GOT3 (cell line): Measurements from ENCODE around the gene CCDC15.
A peak's percentile ranks its signal among the peaks of the same experiment; 100 is the strongest.
"Not testable (repeated sequence)": the region's sequence is repeated elsewhere in the genome, so short reads cannot be mapped to it uniquely, and the experiment has no call there.

Experiments
- DNase-seq: peaks from one replicate; lab custom pipeline; 2025; ENCODE audit warnings: mixed read lengths; lab: John Stamatoyannopoulos, UW

The CCDC15 gene

DNA sequence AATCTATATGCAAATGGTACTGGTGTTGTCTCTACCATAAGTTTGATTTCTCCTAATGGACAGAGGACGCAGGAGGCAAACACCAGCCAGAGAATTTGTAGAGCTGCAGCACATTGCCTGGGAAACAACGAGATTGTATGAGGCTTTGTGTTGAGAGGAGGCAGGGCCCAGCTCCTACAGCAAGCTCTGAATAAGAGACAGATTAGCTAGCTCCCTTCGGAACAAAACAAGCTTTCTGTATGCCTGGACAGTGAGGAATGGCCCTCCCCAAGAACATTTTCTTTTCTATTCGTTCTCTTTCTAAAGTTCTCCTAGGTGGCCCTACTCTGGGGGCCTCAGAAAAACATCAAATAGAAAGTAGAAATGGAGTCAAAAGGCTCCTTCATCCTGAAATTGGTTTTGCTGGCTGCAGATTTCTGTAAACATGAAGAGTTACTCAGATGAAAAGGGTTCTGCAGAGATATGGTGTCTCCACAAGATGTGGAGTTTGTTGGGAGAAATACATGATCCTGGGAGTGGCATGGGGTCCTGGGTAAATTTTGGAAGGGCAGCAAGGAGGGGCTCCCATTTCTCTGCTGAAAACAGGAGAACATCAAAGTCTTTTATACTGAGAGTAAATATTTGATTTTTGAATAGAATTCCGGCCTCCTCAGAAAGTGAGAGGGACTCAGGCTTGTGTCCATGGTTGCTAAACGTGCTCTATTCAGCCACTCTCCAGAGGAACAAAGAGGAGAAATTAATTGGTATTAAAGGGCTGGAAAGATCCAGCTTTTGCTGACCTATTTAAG, 11.3 kb upstream of the CCDC15 start:
- no peak for DNase-seq

DNA sequence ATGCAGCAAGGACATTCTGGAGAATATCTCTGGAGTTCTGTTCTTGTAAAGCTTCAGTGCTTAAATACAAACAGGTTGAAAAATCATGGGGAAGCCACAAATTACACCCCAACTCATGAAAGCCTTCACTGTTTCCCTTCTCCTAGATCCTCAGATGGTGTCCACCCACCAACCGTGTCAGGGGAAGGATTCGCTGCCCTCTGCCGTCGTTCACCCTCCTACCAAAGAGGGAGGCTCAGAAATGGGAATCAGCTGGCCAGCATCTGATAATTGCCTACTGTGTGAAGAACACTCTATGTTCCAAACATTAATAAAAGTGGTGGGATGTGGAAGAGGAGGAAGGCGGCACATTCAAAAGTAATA, 10.8 kb upstream of the CCDC15 start:
- DNase-seq = no peak

DNA sequence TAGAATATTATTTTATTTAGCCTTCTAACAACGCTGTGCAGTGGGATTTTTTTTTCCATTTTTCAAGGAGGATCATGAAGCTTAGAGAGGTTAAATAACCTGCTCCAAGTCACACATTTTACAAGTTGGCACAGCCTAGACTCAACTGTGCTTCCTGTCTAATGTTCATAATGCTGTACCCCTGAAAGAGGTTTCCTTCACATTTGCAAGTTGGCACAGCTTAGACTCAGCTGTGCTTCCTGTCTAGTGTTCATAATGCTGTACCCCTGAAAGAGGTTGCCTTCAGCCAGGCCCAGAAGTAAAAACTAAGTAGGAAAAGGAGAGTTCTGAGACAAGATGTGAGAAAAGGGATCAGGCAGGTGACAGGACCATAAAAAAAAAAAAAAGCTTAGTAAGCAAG, 10.3 kb upstream of the CCDC15 start:
- DNase-seq = no peak

DNA sequence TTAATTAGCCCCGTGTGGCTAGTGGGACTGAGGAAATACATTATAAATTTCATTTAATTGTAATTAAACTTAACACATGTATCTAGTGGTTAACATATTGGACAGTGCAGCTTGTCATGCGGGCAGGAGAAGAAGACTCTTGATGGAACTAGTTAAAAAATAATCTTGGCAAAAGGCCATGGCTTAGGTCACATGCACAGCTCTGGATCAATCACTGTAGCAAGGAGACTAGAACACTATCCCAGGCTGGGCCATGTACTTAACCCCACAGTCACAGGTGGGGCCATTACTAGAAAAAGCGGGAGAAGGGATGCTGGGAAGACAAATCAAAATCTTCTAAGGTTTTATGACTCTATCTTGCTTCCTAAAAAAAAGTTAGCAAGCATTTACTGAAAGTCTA, 9.4 kb upstream of the CCDC15 start:
- DNase-seq = no peak

GRCh38 chr11:124945826-124946225, 8.2 kb upstream of the CCDC15 start:
- DNase-seq = no peak

DNA sequence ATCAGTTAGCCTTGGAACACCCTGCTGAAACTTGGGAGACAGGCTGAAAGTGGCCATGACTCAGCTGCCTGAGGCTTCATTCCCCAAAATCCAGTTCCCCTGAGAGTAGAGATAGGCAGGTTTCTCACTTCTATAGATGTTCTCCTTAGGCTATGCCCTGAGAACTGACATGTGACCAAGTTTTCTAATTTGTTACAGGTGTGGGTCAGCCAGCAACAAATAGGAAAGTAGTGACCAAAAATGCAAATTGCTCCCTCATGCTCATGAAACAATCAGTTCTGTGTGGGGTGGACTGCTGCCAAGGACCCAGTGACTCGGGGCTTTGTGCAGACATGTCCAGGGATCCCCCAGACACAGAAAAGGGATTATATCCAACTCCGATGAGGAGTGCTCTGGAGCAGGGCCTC, 7.3 kb upstream of the CCDC15 start:
- no peak for DNase-seq

GRCh38 chr11:124950601-124951330, 3.2 kb upstream of the CCDC15 start:
- DNase-seq = no peak

DNA sequence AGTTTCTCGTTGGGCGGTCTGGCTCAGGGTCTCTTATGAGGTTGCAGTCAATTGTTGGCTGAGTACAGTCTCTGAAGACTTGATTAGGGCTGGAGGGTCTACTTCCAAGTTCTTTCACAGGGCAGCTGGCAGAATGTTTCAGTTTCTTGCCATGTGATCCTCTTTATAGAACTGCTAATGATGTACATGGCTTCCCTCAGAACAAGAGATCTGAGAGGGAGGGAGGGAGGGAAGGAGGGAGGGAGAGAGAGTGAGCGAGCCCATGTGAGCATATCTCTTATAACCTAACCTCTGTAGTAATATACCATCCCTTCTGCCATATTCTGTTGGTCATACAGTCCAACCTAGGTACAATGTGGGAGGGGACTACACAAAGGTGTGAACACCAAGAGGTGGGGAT, 2.7 kb upstream of the CCDC15 start:
- DNase-seq = no peak

DNA sequence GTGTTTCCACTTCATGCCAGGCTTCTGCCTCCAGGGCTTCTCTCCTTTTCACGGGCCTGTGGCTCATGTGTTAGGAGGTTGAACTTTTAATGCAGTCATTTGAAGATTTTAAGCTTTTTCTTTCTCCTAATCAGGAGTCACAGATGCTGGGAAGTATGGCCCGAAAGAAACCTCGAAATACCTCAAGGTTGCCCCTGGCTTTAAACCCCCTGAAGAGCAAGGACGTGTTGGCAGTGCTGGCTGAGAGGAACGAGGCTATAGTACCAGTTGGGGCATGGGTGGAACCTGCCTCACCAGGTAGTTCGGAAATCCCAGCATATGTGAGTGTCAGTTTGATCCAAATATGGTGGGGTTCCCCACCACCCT, 571 bp downstream of the CCDC15 start:
- DNase-seq = no peak

GRCh38 chr11:124955035-124955434, 1.0 kb downstream of the CCDC15 start:
- DNase-seq = no peak

- DNase-seq = peak; percentile 0
Measured at GRCh38 chr11:124961972-124962609, 8.1 kb downstream of the CCDC15 start.

DNA sequence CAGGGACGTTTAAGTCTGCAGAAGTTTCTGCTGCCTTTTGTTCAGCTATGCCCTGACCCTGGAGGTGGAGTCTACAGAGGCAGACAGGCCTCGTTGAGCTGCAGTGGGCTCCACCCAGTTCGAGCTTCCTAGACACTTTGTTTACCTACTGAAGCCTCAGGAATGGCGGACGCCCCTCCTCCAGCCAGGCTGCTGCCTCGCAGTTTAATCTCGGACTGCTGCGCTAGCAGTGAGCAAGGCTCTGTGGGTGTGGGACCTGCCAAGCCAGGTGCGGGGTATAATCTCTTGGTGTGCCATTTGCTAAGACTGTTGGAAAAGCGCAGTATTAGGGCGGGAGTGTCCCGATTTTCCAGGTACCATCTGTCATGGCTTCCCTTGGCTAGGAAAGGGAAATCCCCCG, 14.2 kb downstream of the CCDC15 start:
- DNase-seq = not testable (repeated sequence)

DNA sequence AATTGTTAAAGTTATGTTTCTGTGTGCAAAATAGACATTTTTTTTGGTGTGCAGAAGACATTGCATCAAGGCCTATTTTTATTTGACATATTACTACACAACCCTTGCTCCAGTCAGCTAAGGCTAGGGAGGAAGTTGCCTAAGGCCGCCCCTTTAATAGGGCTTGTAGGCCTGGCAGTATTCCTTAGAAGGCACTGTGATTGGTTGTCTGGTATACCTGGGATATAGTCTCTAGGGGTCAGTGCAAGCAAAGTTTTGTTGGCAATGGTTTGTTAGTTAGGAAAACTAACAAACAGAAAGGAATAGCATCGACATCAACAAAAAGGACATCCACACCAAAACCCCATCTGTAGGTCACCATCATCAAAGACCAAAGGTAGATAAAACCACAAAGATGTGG, 16.9 kb downstream of the CCDC15 start:
- DNase-seq = no peak

DNA sequence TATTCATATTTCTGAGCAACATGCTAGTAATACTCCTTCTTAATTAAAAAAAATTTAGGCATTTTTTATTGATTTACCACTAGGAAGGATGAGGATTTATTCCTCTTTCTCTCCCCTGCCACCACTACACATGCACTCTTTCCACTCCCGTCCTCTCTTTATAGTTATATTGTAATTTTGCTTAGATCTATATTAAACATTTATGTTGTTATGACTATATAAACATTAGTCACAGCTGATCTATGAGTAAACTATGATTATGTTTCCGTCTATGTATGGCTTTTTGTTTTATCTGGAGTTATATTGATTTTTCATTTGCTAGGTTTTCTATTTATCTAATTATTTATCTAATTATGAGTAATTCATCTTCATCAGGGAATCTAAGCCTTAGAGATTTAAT, 17.8 kb downstream of the CCDC15 start:
- DNase-seq = no peak

DNA sequence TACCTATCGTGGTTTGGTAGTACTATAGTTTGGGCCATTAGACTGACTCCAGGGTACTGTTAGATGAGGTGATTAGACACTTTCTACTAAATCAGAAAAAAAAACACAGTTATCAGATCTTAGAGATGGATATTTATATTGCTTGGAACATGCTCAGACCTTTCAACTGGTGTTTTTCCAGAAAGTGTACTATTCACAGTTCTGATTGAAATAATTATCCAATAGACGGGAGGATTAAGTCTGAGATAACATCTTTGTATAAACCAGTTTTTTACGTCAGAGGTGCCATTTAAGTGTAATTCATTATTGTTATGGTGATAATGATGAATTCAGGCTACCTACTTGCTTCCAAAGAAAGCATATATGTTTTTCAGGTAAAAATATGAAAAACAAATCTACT, 22.5 kb downstream of the CCDC15 start:
- no peak for DNase-seq

DNA sequence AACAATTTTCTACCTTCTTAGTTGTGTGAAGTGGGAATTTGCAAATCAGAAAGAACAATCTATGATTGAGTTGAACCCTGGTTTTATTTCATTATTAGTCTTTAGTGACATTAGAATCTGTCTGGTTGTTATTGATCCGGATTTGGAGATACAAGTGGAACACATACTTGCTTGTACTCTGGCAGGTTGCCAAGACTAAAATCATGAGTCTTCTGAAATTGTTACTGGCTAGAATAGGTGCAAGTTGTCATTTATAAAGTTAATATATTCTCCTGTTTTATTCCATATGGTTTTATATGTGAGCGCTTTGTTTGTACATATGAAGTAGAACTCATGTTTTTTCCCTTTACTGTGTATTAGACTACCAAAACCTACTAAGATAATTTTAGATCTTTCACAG, 23.0 kb downstream of the CCDC15 start:
- no peak for DNase-seq

DNA sequence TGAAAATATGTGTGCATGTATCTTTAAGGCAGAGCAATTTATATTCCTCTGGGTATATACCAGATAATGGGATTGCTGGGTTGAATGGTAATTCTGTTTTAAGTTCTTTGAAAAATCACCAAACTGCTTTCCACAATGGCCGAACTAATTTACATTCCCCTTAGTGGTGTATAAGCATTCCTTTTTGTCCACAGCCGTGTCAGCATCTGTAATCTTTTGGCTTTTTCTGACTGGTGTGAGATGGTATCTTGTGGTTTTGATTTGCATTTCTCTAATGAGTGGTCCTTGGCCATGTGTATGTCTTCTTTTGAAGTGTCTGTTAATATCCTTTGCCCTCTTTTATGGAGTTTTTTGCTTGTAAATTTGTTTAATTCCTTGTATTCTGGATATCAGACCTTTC, 24.3 kb downstream of the CCDC15 start:
- DNase-seq = no peak

- DNase-seq = no peak
Measured at GRCh38 chr11:124982043-124982442, 28.0 kb downstream of the CCDC15 start.

- DNase-seq = no peak
Measured at GRCh38 chr11:124983674-124984511, 29.9 kb downstream of the CCDC15 start.

GRCh38 chr11:124984512-124984854, 30.5 kb downstream of the CCDC15 start:
- DNase-seq = no peak

DNA sequence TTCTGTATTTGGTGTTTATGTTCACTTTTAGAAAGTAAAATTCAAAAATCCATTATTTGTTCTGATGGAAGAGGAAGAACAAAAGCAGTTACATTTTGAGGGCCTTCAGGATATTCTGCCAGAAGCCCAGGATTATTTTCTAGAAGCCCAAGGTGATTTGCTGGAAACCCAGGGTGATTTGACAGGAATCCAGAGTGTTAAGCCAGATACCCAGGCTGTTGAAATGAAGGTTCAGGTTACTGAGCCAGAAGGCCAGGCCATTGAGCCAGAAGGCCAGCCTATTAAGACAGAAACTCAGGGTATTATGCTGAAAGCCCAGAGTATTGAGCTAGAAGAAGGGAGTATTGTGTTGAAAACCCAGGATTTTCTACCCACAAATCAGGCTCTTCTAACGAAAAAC, 33.1 kb downstream of the CCDC15 start:
- DNase-seq = no peak

DNA sequence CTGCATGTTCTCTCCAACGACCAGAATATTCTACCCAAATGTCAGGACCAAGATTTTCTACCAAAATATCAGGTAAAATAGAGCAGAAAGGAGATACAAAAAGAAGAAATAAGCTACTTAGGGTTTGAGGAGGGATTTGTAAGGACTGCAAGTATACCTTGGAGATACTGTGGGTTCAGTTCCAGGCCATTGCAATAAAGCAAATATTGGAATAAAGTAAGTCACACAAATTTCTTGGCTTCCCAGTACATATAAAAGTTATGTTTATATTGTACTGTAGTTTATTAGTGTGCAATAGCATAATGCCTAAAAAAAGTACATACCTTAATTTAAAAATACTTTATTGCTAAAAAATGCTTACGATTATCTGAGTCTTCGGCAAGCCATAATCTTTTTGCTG, 34.1 kb downstream of the CCDC15 start:
- no peak for DNase-seq
